Measurements from ENCODE around the gene TTR. TPM values are rescaled to one million over a fixed set of nuclear protein-coding genes. Genes with fewer than 3 reads are reported as not detected.

TTR gene
- total RNA-seq, 1 experiment from 2014 or later: not detected

GRCh38 chr18:31579375-31579774 lies 12.3 kb upstream of the TTR start:
- no peak for DNase-seq (ENCODE audit: low spot score)

GRCh38 chr18:31581498-31582197 lies 10.0 kb upstream of the TTR start:
- DNase-seq (ENCODE audit: low spot score): peak; percentile 6

GRCh38 chr18:31583185-31583854 lies 8.4 kb upstream of the TTR start:
- no peak for DNase-seq (ENCODE audit: low spot score)

GRCh38 chr18:31585991-31586390 lies 5.7 kb upstream of the TTR start:
- no peak for DNase-seq (ENCODE audit: low spot score)

- no peak for DNase-seq (ENCODE audit: low spot score)
These were observed 5.1 kb upstream of the TTR start for GRCh38 chr18:31586616-31587015.

GRCh38 chr18:31587529-31587928 lies 4.1 kb upstream of the TTR start:
- no peak for DNase-seq (ENCODE audit: low spot score)

- DNase-seq (ENCODE audit: low spot score): no peak
These were observed 1.1 kb upstream of the TTR start for GRCh38 chr18:31590570-31590969.

- no peak for DNase-seq (ENCODE audit: low spot score)
These were observed 564 bp upstream of the TTR start for GRCh38 chr18:31591113-31591512.

GRCh38 chr18:31592506-31593157 lies 955 bp downstream of the TTR start:
- DNase-seq (ENCODE audit: low spot score): no peak

GRCh38 chr18:31595121-31595771 lies 3.6 kb downstream of the TTR start:
- DNase-seq (ENCODE audit: low spot score): no peak

- DNase-seq (ENCODE audit: low spot score): no peak
These were observed 4.6 kb downstream of the TTR start for GRCh38 chr18:31596081-31596872.

GRCh38 chr18:31598021-31598805 lies 6.5 kb downstream of the TTR start:
- no peak for DNase-seq (ENCODE audit: low spot score)

GRCh38 chr18:31603315-31603714 lies 11.6 kb downstream of the TTR start:
- DNase-seq (ENCODE audit: low spot score): no peak

GRCh38 chr18:31606265-31606664 lies 14.6 kb downstream of the TTR start:
- no peak for DNase-seq (ENCODE audit: low spot score)

GRCh38 chr18:31607384-31607783 lies 15.7 kb downstream of the TTR start:
- no peak for DNase-seq (ENCODE audit: low spot score)

GRCh38 chr18:31609886-31610285 lies 18.2 kb downstream of the TTR start:
- DNase-seq (ENCODE audit: low spot score): no peak

- no peak for DNase-seq (ENCODE audit: low spot score)
These were observed 18.9 kb downstream of the TTR start for GRCh38 chr18:31610286-31611205.

- DNase-seq (ENCODE audit: low spot score): no peak
These were observed 19.8 kb downstream of the TTR start for GRCh38 chr18:31611511-31611910.

GRCh38 chr18:31612124-31612523 lies 20.4 kb downstream of the TTR start:
- DNase-seq (ENCODE audit: low spot score): no peak

- no peak for DNase-seq (ENCODE audit: low spot score)
These were observed 22.4 kb downstream of the TTR start for GRCh38 chr18:31614044-31614443.

Data from H4 (cell line).